Loucy (cell line): Measurements from ENCODE around the gene CYYR1.

Source experiments
- H2AFZ ChIP-seq: fragments of 200-600 bp; sonication (generic); 2 replicates; pipeline ENCODE4 v1.6.0; 2016; ENCODE audit warnings: antibody characterized with exemption, mild to moderate bottlenecking, low read length, moderate library complexity
- H3F3A ChIP-seq: fragments of 200-600 bp; 2 replicates; pipeline ENCODE4 v1.6.0; 2016; ENCODE audit warnings: antibody characterized with exemption, low read depth, mild to moderate bottlenecking
- H3K27me3 ChIP-seq: fragments of 200-600 bp; sonication (generic); 2 replicates; pipeline ENCODE4 v1.6.1; 2014; ENCODE audit warnings: low read length, mild to moderate bottlenecking; ENCODE audit not compliant: insufficient read depth, poor library complexity, severe bottlenecking
- H3K36me3 ChIP-seq: fragments of 200-600 bp; sonication (generic); 2 replicates; pipeline ENCODE4 v1.6.1; 2016; ENCODE audit warnings: low read length; ENCODE audit not compliant: insufficient read depth
- H3K4me1 ChIP-seq: fragments of 200-600 bp; sonication (generic); 2 replicates; pipeline ENCODE4 v1.5.1; 2014; ENCODE audit warnings: low read length, mild to moderate bottlenecking; ENCODE audit not compliant: insufficient read depth, poor library complexity, severe bottlenecking
- H3K4me2 ChIP-seq: fragments of 200-600 bp; sonication (generic); 2 replicates; pipeline ENCODE4 v1.6.0; 2014; ENCODE audit warnings: antibody characterized with exemption, low read length, low read depth, mild to moderate bottlenecking; ENCODE audit not compliant: poor library complexity, severe bottlenecking
- H3K4me3 ChIP-seq: fragments of 200-600 bp; sonication (generic); 2 replicates; pipeline ENCODE4 v1.5.1; 2014; ENCODE audit warnings: low read length, mild to moderate bottlenecking, mixed read lengths; ENCODE audit not compliant: poor library complexity, severe bottlenecking
- H3K79me2 ChIP-seq: fragments of 200-600 bp; sonication (generic); 2 replicates; pipeline ENCODE4 v1.6.1; 2014; ENCODE audit warnings: low read length; ENCODE audit not compliant: insufficient read depth
- H3K9ac ChIP-seq: fragments of 200-600 bp; sonication (generic); 2 replicates; pipeline ENCODE4 v1.6.0; 2014; ENCODE audit warnings: mild to moderate bottlenecking, low read depth, low read length, moderate library complexity; ENCODE audit not compliant: poor library complexity, severe bottlenecking
- H3K9me2 ChIP-seq: fragments of 200-600 bp; sonication (generic); replicated peaks from 2 replicates; pipeline ENCODE4 v1.6.1; 2016; ENCODE audit warnings: low read depth, low read length, mixed read lengths
- H3K9me3 ChIP-seq: fragments of 200-600 bp; sonication (generic); 2 replicates; pipeline ENCODE4 v1.6.1; 2014; ENCODE audit warnings: mild to moderate bottlenecking, antibody characterized with exemption, low read length, low read depth; ENCODE audit not compliant: insufficient read depth
- H4K20me1 ChIP-seq: fragments of 200-600 bp; sonication (generic); 2 replicates; pipeline ENCODE4 v1.6.0; 2014; ENCODE audit warnings: antibody characterized with exemption, low read length, mild to moderate bottlenecking; ENCODE audit not compliant: insufficient read depth, poor library complexity, severe bottlenecking
- EZH2phosphoT487 ChIP-seq: fragments of 200-600 bp; IDR thresholded peaks from 2 replicates; pipeline ENCODE4 v1.6.1; 2018; ENCODE audit warnings: antibody characterized with exemption, mild to moderate bottlenecking, moderate library complexity, borderline replicate concordance
- TF ChIP-seq, protein P1 (sequence below): fragments of 200-600 bp; sonication (generic); conservative IDR thresholded peaks from 2 replicates; pipeline ENCODE4 v1.5.1; 2014; ENCODE audit warnings: mild to moderate bottlenecking, antibody characterized with exemption, low read length

CYYR1 gene

GRCh38 chr21:26572702-26573381 is at the start of gene CYYR1:
Gene CYYR1 (minus strand): TSS chr21:26573286. CDS start chr21:26572940, 346 bp downstream.
- Histone ChIP-seq H3K9ac (no peak within 1 kb of the TSS), H3K9me3 (0 out of 2 replicates have a peak, but pooled peaks cover 5% of the 10 kb centered on the region), H4K20me1 (no peaks in the 10 kb centered on the region), H2AFZ (no peak within 1 kb of the TSS), H3K27me3 (no peaks in the 10 kb centered on the region), H3K9me2 (no peaks in the 10 kb centered on the region), H3K79me2 (no peaks in the 10 kb centered on the region), H3K4me3 (no peak within 1 kb of the TSS), H3K4me1 (no peaks in the 10 kb centered on the region), H3K36me3 (no peaks in the 10 kb centered on the region), H3K4me2 (no peak within 1 kb of the TSS), H3F3A (no peaks in the 10 kb centered on the region)
- TF ChIP-seq EZH2phosphoT487 = no peak
- TF ChIP-seq, protein P1, sequence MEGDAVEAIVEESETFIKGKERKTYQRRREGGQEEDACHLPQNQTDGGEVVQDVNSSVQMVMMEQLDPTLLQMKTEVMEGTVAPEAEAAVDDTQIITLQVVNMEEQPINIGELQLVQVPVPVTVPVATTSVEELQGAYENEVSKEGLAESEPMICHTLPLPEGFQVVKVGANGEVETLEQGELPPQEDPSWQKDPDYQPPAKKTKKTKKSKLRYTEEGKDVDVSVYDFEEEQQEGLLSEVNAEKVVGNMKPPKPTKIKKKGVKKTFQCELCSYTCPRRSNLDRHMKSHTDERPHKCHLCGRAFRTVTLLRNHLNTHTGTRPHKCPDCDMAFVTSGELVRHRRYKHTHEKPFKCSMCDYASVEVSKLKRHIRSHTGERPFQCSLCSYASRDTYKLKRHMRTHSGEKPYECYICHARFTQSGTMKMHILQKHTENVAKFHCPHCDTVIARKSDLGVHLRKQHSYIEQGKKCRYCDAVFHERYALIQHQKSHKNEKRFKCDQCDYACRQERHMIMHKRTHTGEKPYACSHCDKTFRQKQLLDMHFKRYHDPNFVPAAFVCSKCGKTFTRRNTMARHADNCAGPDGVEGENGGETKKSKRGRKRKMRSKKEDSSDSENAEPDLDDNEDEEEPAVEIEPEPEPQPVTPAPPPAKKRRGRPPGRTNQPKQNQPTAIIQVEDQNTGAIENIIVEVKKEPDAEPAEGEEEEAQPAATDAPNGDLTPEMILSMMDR = no peak

- Histone ChIP-seq H3K4me2 (no peak overlapping the region), H3K36me3 (no peaks in the 10 kb centered on the region), H4K20me1 (no peaks in the 10 kb centered on the region), H3K4me3 (no peak overlapping the region), H3K9me2 (no peaks in the 10 kb centered on the region), H2AFZ (no peak overlapping the region), H3F3A (no peaks in the 10 kb centered on the region), H3K79me2 (no peaks in the 10 kb centered on the region), H3K27me3 (no peaks in the 10 kb centered on the region), H3K4me1 (no peaks in the 10 kb centered on the region), H3K9me3 (no peaks in the 10 kb centered on the region), H3K9ac (no peak overlapping the region)
- TF ChIP-seq, protein P1 = no peak
- TF ChIP-seq EZH2phosphoT487 = no peak
These were observed 44.1 kb upstream of the CYYR1 start for GRCh38 chr21:26617176-26617575.

DNA sequence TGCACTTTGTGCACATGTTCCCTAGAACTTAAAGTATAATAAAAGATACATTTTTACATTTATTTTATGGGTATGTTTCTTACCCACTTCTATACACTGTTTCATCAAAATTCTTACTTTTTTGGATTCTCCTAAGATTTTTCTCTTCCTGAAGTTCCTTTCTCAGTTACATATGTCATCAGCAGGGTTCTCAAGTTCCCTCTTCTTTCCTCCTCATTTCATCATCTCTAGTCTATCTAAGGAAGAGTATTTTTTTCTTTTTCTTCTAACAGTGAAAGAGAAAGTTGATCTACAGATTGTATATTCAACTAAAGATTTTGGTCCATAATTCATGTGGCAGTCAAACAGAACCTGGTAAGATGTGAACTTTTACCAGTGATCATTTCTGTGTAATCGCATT is 41.2 kb upstream of the CYYR1 start:
- Histone ChIP-seq H3K9me2 (no peaks in the 10 kb centered on the region), H3K9ac (no peak overlapping the region), H3K79me2 (no peaks in the 10 kb centered on the region), H3F3A (no peaks in the 10 kb centered on the region), H3K4me1 (no peaks in the 10 kb centered on the region), H3K4me2 (no peak overlapping the region), H4K20me1 (no peaks in the 10 kb centered on the region), H3K4me3 (no peak overlapping the region), H2AFZ (no peak overlapping the region), H3K27me3 (no peaks in the 10 kb centered on the region), H3K9me3 (no peaks in the 10 kb centered on the region), H3K36me3 (no peaks in the 10 kb centered on the region)
- TF ChIP-seq, protein P1 = no peak
- TF ChIP-seq EZH2phosphoT487 = no peak
